Glomerular visceral epithelial cell (primary cell): ENCODE measurements around the gene RCAN2.
"Not testable (repeated sequence)": the region's sequence is repeated elsewhere in the genome, so short reads cannot be mapped to it uniquely, and the experiment has no call there.

Source experiments
- DNase-seq: peaks from one replicate; pipeline ENCODE4 v3.0.0-alpha.2; 2016; ENCODE audit errors: extremely low spot score

Gene RCAN2

DNA sequence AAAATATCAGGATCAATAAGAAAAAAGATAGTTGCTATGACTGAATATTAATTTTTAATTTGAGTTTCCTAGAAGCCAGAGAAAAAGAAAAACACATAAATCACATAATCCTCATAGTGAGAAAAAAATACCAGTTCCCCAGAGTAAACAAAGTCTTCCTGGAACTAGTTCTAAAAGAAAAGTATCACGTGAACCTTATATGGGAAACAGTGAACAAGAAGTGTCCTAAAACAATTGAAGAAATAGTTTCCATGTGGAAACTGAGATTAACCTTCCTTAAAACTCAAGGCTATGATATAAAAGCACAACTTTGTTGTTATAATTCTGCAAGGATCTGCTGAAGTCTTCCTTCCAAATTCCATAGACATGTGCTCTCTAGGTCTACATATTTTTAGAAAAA lies 50.6 kb downstream of the RCAN2 start:
- no peak for DNase-seq

DNA sequence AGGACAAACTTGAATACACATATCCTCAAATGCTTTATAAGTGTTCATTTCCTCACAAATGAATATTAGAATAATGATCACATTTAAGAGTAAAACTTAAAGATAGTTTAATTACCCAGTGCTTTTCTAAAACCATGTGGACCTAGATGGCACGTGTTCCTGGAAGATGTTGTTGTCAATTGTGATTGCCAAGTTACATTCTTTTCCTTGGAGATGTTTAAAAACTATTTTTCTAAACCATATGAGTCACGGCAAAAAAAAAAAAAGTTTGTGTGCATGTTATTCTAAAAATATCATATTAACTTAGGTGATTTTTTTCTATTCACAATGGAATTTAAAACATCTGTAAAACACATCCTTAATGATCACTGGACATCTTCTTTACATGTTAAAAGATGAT lies 51.1 kb downstream of the RCAN2 start:
- no peak for DNase-seq

- DNase-seq = no peak
These were observed 53.0 kb downstream of the RCAN2 start for GRCh38 chr6:46438245-46438644.

DNA sequence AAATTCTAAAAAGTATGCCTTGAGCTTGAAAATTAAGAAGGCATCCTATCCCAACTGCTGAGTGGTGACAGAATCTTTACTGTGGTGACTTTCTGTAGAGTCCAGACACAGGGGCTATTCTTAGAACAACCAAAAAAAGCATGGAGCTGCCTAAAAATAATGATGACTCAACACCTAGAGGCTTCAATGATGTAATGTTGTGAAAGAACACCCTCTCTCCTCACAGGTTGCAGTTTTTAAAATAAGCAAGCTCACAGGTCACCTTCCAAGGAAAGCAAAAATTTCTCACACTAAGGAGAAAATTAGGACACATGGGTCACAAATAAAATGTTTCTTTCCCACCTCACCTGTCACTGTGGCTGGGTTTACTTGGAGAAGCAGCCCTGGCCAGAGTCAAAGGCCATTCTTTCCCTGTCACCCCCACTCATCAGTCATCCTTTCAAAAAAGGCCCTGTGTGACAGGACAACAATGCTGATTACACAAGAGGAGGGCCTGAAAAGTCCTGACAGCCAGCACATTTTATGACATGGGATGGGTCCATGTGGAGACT lies 53.5 kb downstream of the RCAN2 start:
- DNase-seq = no peak

GRCh38 chr6:46422619-46423018 lies 68.6 kb downstream of the RCAN2 start:
- no peak for DNase-seq

- no peak for DNase-seq
These were observed 69.3 kb downstream of the RCAN2 start for GRCh38 chr6:46421939-46422338.

DNA sequence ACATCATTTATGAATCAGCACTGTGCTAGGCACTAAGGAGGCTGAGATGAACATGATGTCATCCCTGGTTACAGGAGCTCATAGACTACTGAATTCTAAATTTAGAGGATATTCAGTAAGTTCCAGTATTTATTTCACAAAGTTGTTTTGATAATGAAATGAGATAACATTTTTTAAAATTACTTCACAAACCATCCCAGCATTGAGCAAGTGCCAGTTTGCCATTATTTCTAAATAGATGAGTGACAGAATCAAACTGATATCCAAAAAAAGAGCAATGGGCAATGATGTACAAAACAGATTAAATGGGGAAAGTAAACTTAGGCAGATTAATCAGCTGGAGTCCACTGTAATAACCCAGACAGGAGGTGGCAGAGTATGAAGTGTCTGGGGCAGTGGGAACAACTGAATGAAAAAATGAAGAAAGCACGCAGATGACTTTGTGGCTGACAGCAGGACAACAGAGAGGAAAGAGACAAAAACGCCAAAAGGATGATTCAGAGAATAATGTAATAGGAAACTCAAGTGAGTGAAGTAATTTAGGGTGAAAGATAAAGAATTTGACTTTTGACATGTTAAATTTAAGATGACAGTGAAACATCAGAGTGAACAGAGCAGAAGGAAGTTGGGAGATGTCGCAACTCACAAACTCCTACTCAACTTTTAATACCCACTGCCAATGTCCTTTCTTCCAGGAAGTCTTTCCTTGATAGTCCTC lies 70.2 kb downstream of the RCAN2 start:
- no peak for DNase-seq

DNA sequence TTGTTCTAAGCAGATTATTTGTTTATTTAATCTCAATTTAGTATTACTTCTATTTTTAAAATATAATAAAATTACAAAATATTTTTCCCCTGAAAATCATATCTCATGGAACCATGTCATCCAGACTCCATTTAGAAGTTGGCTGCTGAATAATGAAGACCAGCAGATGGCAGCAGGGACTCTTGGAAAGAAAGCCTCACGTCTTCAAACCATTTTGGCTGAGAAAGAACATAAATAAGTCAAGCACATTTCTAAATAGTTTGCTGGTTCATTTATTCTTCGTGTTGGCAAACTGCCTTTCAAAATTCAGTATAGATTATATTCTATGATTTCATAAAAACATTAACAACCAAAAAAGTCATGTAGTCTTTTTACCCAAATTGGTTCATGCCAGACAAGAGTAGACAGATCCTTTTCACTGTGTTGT lies 71.7 kb downstream of the RCAN2 start:
- DNase-seq = peak; percentile 51

- no peak for DNase-seq
These were observed 76.9 kb downstream of the RCAN2 start for GRCh38 chr6:46414398-46414797.

DNA sequence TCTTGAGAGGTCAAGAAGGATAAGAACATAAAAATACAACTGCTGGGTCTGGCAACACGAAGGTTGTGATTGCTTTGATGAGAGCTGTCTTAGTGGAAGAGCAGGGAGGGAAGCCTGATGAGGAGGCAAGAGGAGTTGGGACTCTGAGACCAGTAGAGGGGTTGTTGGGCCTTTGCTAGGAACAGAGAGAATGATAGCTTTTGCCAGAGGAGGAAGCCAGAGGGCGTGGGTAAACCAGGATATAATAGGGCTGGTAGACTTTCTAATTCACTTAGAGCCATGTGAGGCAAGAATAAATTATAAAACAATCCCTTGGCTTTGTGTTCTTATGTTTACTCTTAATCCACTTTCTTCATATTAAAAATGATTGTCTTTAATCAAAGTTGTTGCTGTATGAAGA lies 78.6 kb downstream of the RCAN2 start:
- no peak for DNase-seq

- DNase-seq = no peak
These were observed 79.6 kb downstream of the RCAN2 start for GRCh38 chr6:46411456-46412197.

DNA sequence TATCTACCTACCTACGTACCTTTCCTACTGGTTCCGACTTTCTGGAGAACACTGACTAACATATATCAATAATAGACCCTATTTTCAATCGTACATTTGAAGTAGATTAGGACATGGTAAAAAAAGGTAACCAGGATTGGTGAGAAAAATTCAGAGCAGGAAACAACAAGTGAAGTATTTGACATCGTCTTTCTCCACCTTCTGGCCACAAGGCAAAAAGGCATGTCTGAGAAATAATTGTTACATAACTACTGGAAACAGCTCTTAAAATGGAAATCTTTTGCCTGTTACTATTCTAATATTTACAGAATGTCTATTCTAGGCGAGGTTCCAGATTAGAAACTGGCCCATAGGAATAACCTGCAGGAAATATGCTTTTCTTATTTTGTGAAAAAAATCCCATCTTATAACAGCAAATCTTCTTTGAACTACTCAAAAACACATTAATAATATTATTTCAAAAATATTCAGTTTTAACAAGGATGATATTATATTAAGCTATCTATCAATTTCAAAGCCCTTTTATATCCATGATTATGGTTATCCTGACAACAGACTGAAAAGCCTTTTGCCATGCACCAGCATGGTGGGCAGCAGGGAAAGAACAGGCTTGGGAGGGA lies 80.8 kb downstream of the RCAN2 start:
- DNase-seq = peak; percentile 17

- no peak for DNase-seq
These were observed 83.3 kb downstream of the RCAN2 start for GRCh38 chr6:46407776-46408530.

- DNase-seq = no peak
These were observed 84.0 kb downstream of the RCAN2 start for GRCh38 chr6:46407246-46407645.

- not testable (repeated sequence) for DNase-seq
These were observed 85.5 kb downstream of the RCAN2 start for GRCh38 chr6:46405620-46406180.

GRCh38 chr6:46400898-46401297 lies 90.4 kb downstream of the RCAN2 start:
- DNase-seq = no peak

GRCh38 chr6:46395530-46395929 lies 95.7 kb downstream of the RCAN2 start:
- DNase-seq = no peak

- no peak for DNase-seq
These were observed 97.3 kb downstream of the RCAN2 start for GRCh38 chr6:46393940-46394337.

DNA sequence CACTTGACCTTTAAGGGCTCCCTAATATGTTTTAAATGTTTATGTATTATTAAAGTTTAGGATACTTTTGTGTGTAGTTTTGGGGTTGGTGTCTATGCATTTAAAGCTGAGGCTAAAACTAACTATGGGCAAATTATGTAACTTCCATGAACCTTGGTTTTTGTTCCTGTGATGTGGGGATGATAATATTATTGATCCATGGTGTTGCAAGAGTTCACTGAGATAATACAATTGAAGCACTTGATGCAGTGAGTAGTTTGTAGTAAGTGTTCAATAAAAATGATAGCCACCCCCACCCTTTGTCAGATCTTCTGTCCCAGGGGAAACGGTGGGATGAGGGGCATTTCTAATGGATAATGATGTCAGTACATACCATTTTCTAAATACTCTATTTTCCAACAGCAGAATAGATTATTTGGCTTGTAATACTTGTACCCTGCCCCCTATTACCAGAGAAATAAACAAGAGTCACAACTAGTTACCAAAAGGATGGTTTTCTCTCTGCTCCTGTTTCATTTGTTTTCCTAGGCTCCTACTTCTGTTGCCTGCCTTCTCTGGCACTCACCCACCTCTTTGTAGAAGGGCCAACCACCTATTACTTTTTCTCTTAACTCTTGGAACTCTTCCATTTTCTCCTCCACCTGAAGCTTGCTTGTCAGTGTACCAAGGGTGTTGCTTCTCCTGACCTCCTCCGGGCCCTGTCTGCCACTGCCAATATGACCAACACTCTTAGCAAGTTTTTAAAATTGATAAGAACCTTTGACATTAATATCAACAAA lies 97.9 kb downstream of the RCAN2 start:
- no peak for DNase-seq

DNA sequence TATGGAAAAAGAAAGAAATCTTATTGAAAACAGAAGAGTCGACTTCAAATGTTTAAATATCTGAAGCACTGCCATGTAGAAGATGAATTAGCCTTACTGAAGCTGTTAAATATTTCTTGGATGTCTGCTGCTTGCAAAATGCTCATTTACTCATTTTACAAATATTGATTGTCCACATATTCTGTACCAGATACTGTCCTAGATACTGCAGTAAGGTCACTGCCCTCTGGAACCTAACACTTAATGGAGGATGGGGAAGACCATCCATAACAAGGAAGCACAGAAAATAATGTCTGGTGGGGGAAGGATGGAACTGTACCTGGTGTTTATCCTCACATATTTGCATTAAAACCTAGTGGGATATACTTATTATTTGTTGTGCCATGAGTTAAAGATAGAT lies 99.0 kb downstream of the RCAN2 start:
- DNase-seq = no peak
